ENCODE data around the gene CCNF. TPM values are rescaled to one million over a fixed set of nuclear protein-coding genes. Genes with fewer than 3 reads are reported as not detected.
"Not testable (repeated sequence)": the region's sequence is repeated elsewhere in the genome, so short reads cannot be mapped to it uniquely, and the experiment has no call there.

Gene CCNF
- 1 to 10 TPM; 6.7 to 7.5 (median 7.4) TPM for total RNA-seq

GRCh38 chr16:2429034-2429770 lies at the start of gene CCNF:
Gene CCNF, plus strand, starts transcription at chr16:2429447. Its CDS starts 35 bp downstream, at chr16:2429482.
- Mint-ChIP-seq H3K27me3 (ENCODE audit: low read depth) (no peaks in the 10 kb centered on the region), H3K36me3 (ENCODE audit: insufficient read depth) (peaks cover 4% of the 10 kb centered on the region), H3K9me3 (no peaks in the 10 kb centered on the region), H3K4me3 (peak within 1 kb of the TSS; percentile 86), H3K4me1 (ENCODE audit: low read depth) (peaks cover 15% of the 10 kb centered on the region)
- peak; percentile 97 to 98 for ATAC-seq
- peak; percentile 98 for DNase-seq

GRCh38 chr16:2383501-2383900 lies 45.7 kb upstream of the CCNF start:
- no peak overlapping the region for H3K4me3 Mint-ChIP-seq
- H3K9me3 Mint-ChIP-seq: peaks cover 3% of the 10 kb centered on the region
- H3K4me1 Mint-ChIP-seq (ENCODE audit: low read depth): no peaks in the 10 kb centered on the region
- H3K27me3 Mint-ChIP-seq (ENCODE audit: low read depth): peaks cover 7% of the 10 kb centered on the region
- DNase-seq (no peak), ATAC-seq (no peak)
- H3K36me3 Mint-ChIP-seq (ENCODE audit: insufficient read depth): peaks cover 1% of the 10 kb centered on the region

- Mint-ChIP-seq H3K4me1 (ENCODE audit: low read depth) (no peaks in the 10 kb centered on the region), H3K36me3 (ENCODE audit: insufficient read depth) (peaks cover 1% of the 10 kb centered on the region), H3K4me3 (no peak overlapping the region), H3K27me3 (ENCODE audit: low read depth) (peaks cover 7% of the 10 kb centered on the region), H3K9me3 (peaks cover 8% of the 10 kb centered on the region)
- no peak for DNase-seq
- ATAC-seq: no peak
Measured at GRCh38 chr16:2384426-2384825, 44.8 kb upstream of the CCNF start.

GRCh38 chr16:2385190-2385836 lies 43.9 kb upstream of the CCNF start:
- Mint-ChIP-seq H3K36me3 (ENCODE audit: insufficient read depth) (peaks cover 1% of the 10 kb centered on the region), H3K4me3 (no peak overlapping the region), H3K4me1 (ENCODE audit: low read depth) (no peaks in the 10 kb centered on the region), H3K27me3 (ENCODE audit: low read depth) (peaks cover 7% of the 10 kb centered on the region), H3K9me3 (peaks cover 8% of the 10 kb centered on the region)
- ATAC-seq (no peak), DNase-seq (no peak)

GRCh38 chr16:2385982-2386381 lies 43.3 kb upstream of the CCNF start:
- not testable (repeated sequence) for H3K36me3 Mint-ChIP-seq (ENCODE audit: insufficient read depth); DNase-seq; ATAC-seq; H3K27me3 Mint-ChIP-seq (ENCODE audit: low read depth); H3K9me3 Mint-ChIP-seq; H3K4me3 Mint-ChIP-seq; H3K4me1 Mint-ChIP-seq (ENCODE audit: low read depth)

GRCh38 chr16:2386990-2387389 lies 42.3 kb upstream of the CCNF start:
- Mint-ChIP-seq H3K36me3 (ENCODE audit: insufficient read depth) (peaks cover 1% of the 10 kb centered on the region), H3K4me3 (no peak overlapping the region), H3K4me1 (ENCODE audit: low read depth) (no peaks in the 10 kb centered on the region), H3K9me3 (peaks cover 8% of the 10 kb centered on the region), H3K27me3 (ENCODE audit: low read depth) (peaks cover 7% of the 10 kb centered on the region)
- no peak for DNase-seq
- no peak for ATAC-seq

- Mint-ChIP-seq H3K9me3 (peaks cover 8% of the 10 kb centered on the region), H3K27me3 (ENCODE audit: low read depth) (peaks cover 5% of the 10 kb centered on the region), H3K36me3 (ENCODE audit: insufficient read depth) (peaks cover 3% of the 10 kb centered on the region), H3K4me1 (ENCODE audit: low read depth) (no peaks in the 10 kb centered on the region), H3K4me3 (no peak overlapping the region)
- ATAC-seq (no peak), DNase-seq (no peak)
Measured at GRCh38 chr16:2388139-2388874, 40.9 kb upstream of the CCNF start.

GRCh38 chr16:2388875-2389433 lies 40.3 kb upstream of the CCNF start:
- Mint-ChIP-seq H3K27me3 (ENCODE audit: low read depth) (peaks cover 5% of the 10 kb centered on the region), H3K9me3 (peaks cover 8% of the 10 kb centered on the region), H3K4me1 (ENCODE audit: low read depth) (no peaks in the 10 kb centered on the region), H3K4me3 (no peak overlapping the region), H3K36me3 (ENCODE audit: insufficient read depth) (peaks cover 3% of the 10 kb centered on the region)
- DNase-seq: no peak
- no peak for ATAC-seq

GRCh38 chr16:2392025-2392424 lies 37.2 kb upstream of the CCNF start:
- H3K9me3 Mint-ChIP-seq: peaks cover 8% of the 10 kb centered on the region
- DNase-seq (no peak), ATAC-seq (no peak)
- H3K36me3 Mint-ChIP-seq (ENCODE audit: insufficient read depth): peaks cover 3% of the 10 kb centered on the region
- H3K27me3 Mint-ChIP-seq (ENCODE audit: low read depth): peaks cover 5% of the 10 kb centered on the region
- H3K4me3 Mint-ChIP-seq: no peak overlapping the region
- no peaks in the 10 kb centered on the region for H3K4me1 Mint-ChIP-seq (ENCODE audit: low read depth)

- ATAC-seq (no peak), DNase-seq (no peak)
- Mint-ChIP-seq H3K4me1 (ENCODE audit: low read depth) (no peaks in the 10 kb centered on the region), H3K9me3 (no peaks in the 10 kb centered on the region), H3K4me3 (no peak overlapping the region), H3K36me3 (ENCODE audit: insufficient read depth) (no peaks in the 10 kb centered on the region), H3K27me3 (ENCODE audit: low read depth) (peaks cover 3% of the 10 kb centered on the region)
Measured at GRCh38 chr16:2398520-2398919, 30.7 kb upstream of the CCNF start.

GRCh38 chr16:2404099-2404498 lies 25.1 kb upstream of the CCNF start:
- no peak for ATAC-seq
- DNase-seq: no peak
- no peaks in the 10 kb centered on the region for H3K27me3 Mint-ChIP-seq (ENCODE audit: low read depth)
- H3K4me1 Mint-ChIP-seq (ENCODE audit: low read depth): no peaks in the 10 kb centered on the region
- no peaks in the 10 kb centered on the region for H3K9me3 Mint-ChIP-seq
- no peak overlapping the region for H3K4me3 Mint-ChIP-seq
- no peaks in the 10 kb centered on the region for H3K36me3 Mint-ChIP-seq (ENCODE audit: insufficient read depth)

- no peak overlapping the region for H3K4me3 Mint-ChIP-seq
- ATAC-seq: no peak
- H3K4me1 Mint-ChIP-seq (ENCODE audit: low read depth): no peaks in the 10 kb centered on the region
- no peaks in the 10 kb centered on the region for H3K9me3 Mint-ChIP-seq
- no peak for DNase-seq
- H3K27me3 Mint-ChIP-seq (ENCODE audit: low read depth): peaks cover 14% of the 10 kb centered on the region
- no peaks in the 10 kb centered on the region for H3K36me3 Mint-ChIP-seq (ENCODE audit: insufficient read depth)
Measured at GRCh38 chr16:2415085-2415484, 14.2 kb upstream of the CCNF start.

GRCh38 chr16:2420035-2420434 lies 9.2 kb upstream of the CCNF start:
- Mint-ChIP-seq H3K36me3 (ENCODE audit: insufficient read depth) (no peaks in the 10 kb centered on the region), H3K4me3 (no peak overlapping the region), H3K9me3 (no peaks in the 10 kb centered on the region), H3K4me1 (ENCODE audit: low read depth) (no peaks in the 10 kb centered on the region), H3K27me3 (ENCODE audit: low read depth) (peaks cover 9% of the 10 kb centered on the region)
- ATAC-seq: no peak
- no peak for DNase-seq

- no peak for ATAC-seq
- DNase-seq: no peak
- no peaks in the 10 kb centered on the region for H3K9me3 Mint-ChIP-seq
Measured at GRCh38 chr16:2422123-2422867, 7.0 kb upstream of the CCNF start.

More at GRCh38 chr16:2422123-2422867, 7.0 kb upstream of the CCNF start:
- peaks cover 2% of the 10 kb centered on the region for H3K27me3 Mint-ChIP-seq (ENCODE audit: low read depth)
- H3K4me3 Mint-ChIP-seq: no peak overlapping the region
- no peaks in the 10 kb centered on the region for H3K4me1 Mint-ChIP-seq (ENCODE audit: low read depth)
- no peaks in the 10 kb centered on the region for H3K36me3 Mint-ChIP-seq (ENCODE audit: insufficient read depth)

All from activated T-cell treated with anti-CD3 and anti-CD28 coated beads, Interleukin-2, amount 50 U/mL, for 4 hours (primary cell).